Measurements from ENCODE around the gene ATF6.

- TF ChIP-seq CEBPB (IDR thresholded peaks at IDR 0.05; ENCODE audit: low read depth) = no peak
- TF ChIP-seq SRF (IDR thresholded peaks at IDR 0.05; ENCODE audit: low read depth) = no peak
- no peak for TF ChIP-seq CTCF (IDR thresholded peaks at IDR 0.05 in 2 of 3, conservative IDR thresholded peaks at IDR 0.05 in 1 of 3; ENCODE audit: borderline replicate concordance in 1 of 3, insufficient read depth in 1 of 3, low read depth in 2 of 3, low read length in 2 of 3)
- no peak for TF ChIP-seq POLR2A (IDR thresholded peaks at IDR 0.05; ENCODE audit: borderline replicate concordance, extremely low read depth, insufficient read depth, insufficient read length)
- TF ChIP-seq POLR2AphosphoS5 (IDR thresholded peaks at IDR 0.05; ENCODE audit: low read depth, low read length) = no peak
- no peak for TF ChIP-seq FOSL1 (IDR thresholded peaks at IDR 0.05; ENCODE audit: low read depth)
- TF ChIP-seq EZH2 (IDR thresholded peaks at IDR 0.05) = no peak
- no peak for TF ChIP-seq EZH2phosphoT487 (IDR thresholded peaks at IDR 0.05; ENCODE audit: borderline replicate concordance)
- no peak for TF ChIP-seq SIN3A (IDR thresholded peaks at IDR 0.05; ENCODE audit: low read depth)
- TF ChIP-seq RAD21 (IDR thresholded peaks at IDR 0.05; ENCODE audit: low read depth) = no peak
These were observed 89.1 kb downstream of the ATF6 start for GRCh38 chr1:161855260-161855659.

All from HCT116 (cell line).